Forelimb muscle (tissue), 1 donor: ENCODE results near the gene RABEP2. TPM values are rescaled to one million over a fixed set of nuclear protein-coding genes. Genes with fewer than 3 reads are reported as not detected.
"Not testable (repeated sequence)": the region's sequence is repeated elsewhere in the genome, so short reads cannot be mapped to it uniquely, and the experiment has no call there.

Experiments
- DNase-seq: peaks from one replicate; pipeline ENCODE4 v3.0.0-alpha.2; 2013; ENCODE audit warnings: low read depth
- polyA plus RNA-seq: library from polyadenylated mRNA; unstranded; fragments of 120-200 nt; gene quantifications from one replicate; pipeline ENCODE4 v1.2.1, GENCODE V29; 2013; ENCODE audit not compliant: insufficient read length

The RABEP2 gene
- polyA plus RNA-seq, 1 donor, result 13.2 TPM

- no peak for DNase-seq
Observed at GRCh38 chr16:28904363-28904762, 20.7 kb downstream of the RABEP2 start.

- DNase-seq, result no peak
Observed at GRCh38 chr16:28903344-28904042, 21.5 kb downstream of the RABEP2 start.

- DNase-seq, result no peak
Observed at GRCh38 chr16:28902909-28903308, 22.1 kb downstream of the RABEP2 start.

- DNase-seq, result no peak
Observed at GRCh38 chr16:28901862-28902261, 23.2 kb downstream of the RABEP2 start.

- no peak for DNase-seq
Observed at GRCh38 chr16:28900601-28901000, 24.4 kb downstream of the RABEP2 start.

- no peak for DNase-seq
Observed at GRCh38 chr16:28899882-28900590, 25.0 kb downstream of the RABEP2 start.

GRCh38 chr16:28898942-28899341 lies 26.1 kb downstream of the RABEP2 start:
- no peak for DNase-seq

- no peak for DNase-seq
Observed at GRCh38 chr16:28898266-28898665, 26.8 kb downstream of the RABEP2 start.

GRCh38 chr16:28897826-28898225 lies 27.2 kb downstream of the RABEP2 start:
- DNase-seq, result no peak

GRCh38 chr16:28895609-28896008 lies 29.4 kb downstream of the RABEP2 start:
- no peak for DNase-seq

GRCh38 chr16:28893291-28893690 lies 31.7 kb downstream of the RABEP2 start:
- DNase-seq, result no peak

GRCh38 chr16:28891964-28892890 lies 32.8 kb downstream of the RABEP2 start:
- DNase-seq, result no peak

- DNase-seq, result not testable (repeated sequence)
Observed at GRCh38 chr16:28890355-28890754, 34.7 kb downstream of the RABEP2 start.

GRCh38 chr16:28886945-28887344 lies 38.1 kb downstream of the RABEP2 start:
- DNase-seq, result no peak

- no peak for DNase-seq
Observed at GRCh38 chr16:28884045-28884444, 41.0 kb downstream of the RABEP2 start.

GRCh38 chr16:28883221-28883996 lies 41.6 kb downstream of the RABEP2 start:
- DNase-seq, result no peak

- DNase-seq, result no peak
Observed at GRCh38 chr16:28882551-28883160, 42.4 kb downstream of the RABEP2 start.

GRCh38 chr16:28881565-28881964 lies 43.5 kb downstream of the RABEP2 start:
- DNase-seq, result not testable (repeated sequence)

- no peak for DNase-seq
Observed at GRCh38 chr16:28880955-28881354, 44.1 kb downstream of the RABEP2 start.

- no peak for DNase-seq
Observed at GRCh38 chr16:28880589-28880915, 44.5 kb downstream of the RABEP2 start.
